ENCODE measurements around the gene FRZB. TPM values are rescaled to one million over a fixed set of nuclear protein-coding genes. Genes with fewer than 3 reads are reported as not detected.

FRZB gene
- total and polyA plus RNA-seq, 2 donors (not counting 1 experiment from before 2014, with no cell fraction given) = 1.5 to 2.0 TPM

GRCh38 chr2:182826064-182826463 is 40.4 kb downstream of the FRZB start:
- TF ChIP-seq CTCF (conservative IDR thresholded peaks at IDR 0.05 in 1 of 2, IDR thresholded peaks at IDR 0.05 in 1 of 2; ENCODE audit: low read depth in 1 of 2, low read length in 2 of 2) (no peak), EZH2 (IDR thresholded peaks at IDR 0.05; ENCODE audit: low read length, missing control alignments) (no peak)
- no peaks in the 10 kb centered on the region for H3K4me1 ChIP-seq (ENCODE audit: control insufficient read depth, extremely low read depth, insufficient read depth, low read length)
- H3K4me2 ChIP-seq (ENCODE audit: extremely low read depth, insufficient read depth, low read length) = no peak overlapping the region
- H3K9me3 ChIP-seq (ENCODE audit: control insufficient read depth, insufficient read depth, low read depth, low read length) = no peaks in the 10 kb centered on the region
- H3K36me3 ChIP-seq (ENCODE audit: control insufficient read depth, insufficient read depth, low read length) = no peaks in the 10 kb centered on the region
- H3K4me3 ChIP-seq (replicated peaks in 1 of 4; ENCODE audit: control extremely low read depth in 1 of 4, insufficient read depth in 1 of 4, low read depth in 3 of 4, low read length in 4 of 4) = no peak overlapping the region
- no peaks in the 10 kb centered on the region for H4K20me1 ChIP-seq (ENCODE audit: control insufficient read depth, extremely low read depth, insufficient read depth, low read length)
- no peak overlapping the region for H2AFZ ChIP-seq (ENCODE audit: low read length)
- H3K9ac ChIP-seq (ENCODE audit: insufficient read depth, low read length) = no peak overlapping the region
- no peaks in the 10 kb centered on the region for H3K79me2 ChIP-seq (ENCODE audit: control insufficient read depth, insufficient read depth, low read length)
- H3K27ac ChIP-seq (ENCODE audit: insufficient read depth, low read length) = no peak overlapping the region
- H3K27me3 ChIP-seq (ENCODE audit: control insufficient read depth, insufficient read depth, low read length) = peaks cover 2% of the 10 kb centered on the region
- no peak for DNase-seq (ENCODE audit: low read depth in 2 of 2)

- H3K27ac ChIP-seq (ENCODE audit: insufficient read depth, low read length) = no peak overlapping the region
- no peaks in the 10 kb centered on the region for H4K20me1 ChIP-seq (ENCODE audit: control insufficient read depth, extremely low read depth, insufficient read depth, low read length)
- H3K4me3 ChIP-seq (replicated peaks in 1 of 4; ENCODE audit: control extremely low read depth in 1 of 4, insufficient read depth in 1 of 4, low read depth in 3 of 4, low read length in 4 of 4) = no peak overlapping the region
- H3K4me2 ChIP-seq (ENCODE audit: extremely low read depth, insufficient read depth, low read length) = no peak overlapping the region
- H3K9ac ChIP-seq (ENCODE audit: insufficient read depth, low read length) = no peak overlapping the region
- H3K36me3 ChIP-seq (ENCODE audit: control insufficient read depth, insufficient read depth, low read length) = no peaks in the 10 kb centered on the region
- DNase-seq (ENCODE audit: low read depth in 2 of 2) = peak in 1 of 2 donors; percentile 27
- no peaks in the 10 kb centered on the region for H3K9me3 ChIP-seq (ENCODE audit: control insufficient read depth, insufficient read depth, low read depth, low read length)
- no peaks in the 10 kb centered on the region for H3K4me1 ChIP-seq (ENCODE audit: control insufficient read depth, extremely low read depth, insufficient read depth, low read length)
- no peak overlapping the region for H2AFZ ChIP-seq (ENCODE audit: low read length)
- H3K79me2 ChIP-seq (ENCODE audit: control insufficient read depth, insufficient read depth, low read length) = no peaks in the 10 kb centered on the region
- no peak for TF ChIP-seq EZH2 (IDR thresholded peaks at IDR 0.05; ENCODE audit: low read length, missing control alignments)
- TF ChIP-seq CTCF (conservative IDR thresholded peaks at IDR 0.05 in 1 of 2, IDR thresholded peaks at IDR 0.05 in 1 of 2; ENCODE audit: low read depth in 1 of 2, low read length in 2 of 2) = no peak
- peaks cover 2% of the 10 kb centered on the region for H3K27me3 ChIP-seq (ENCODE audit: control insufficient read depth, insufficient read depth, low read length)
These were observed 41.7 kb downstream of the FRZB start for GRCh38 chr2:182824767-182825158.

GRCh38 chr2:182824056-182824766 is 42.2 kb downstream of the FRZB start:
- Histone ChIP-seq H2AFZ (ENCODE audit: low read length) (no peak overlapping the region), H3K27me3 (ENCODE audit: control insufficient read depth, insufficient read depth, low read length) (peaks cover 2% of the 10 kb centered on the region), H3K9me3 (ENCODE audit: control insufficient read depth, insufficient read depth, low read depth, low read length) (no peaks in the 10 kb centered on the region), H3K4me3 (replicated peaks in 1 of 4; ENCODE audit: control extremely low read depth in 1 of 4, insufficient read depth in 1 of 4, low read depth in 3 of 4, low read length in 4 of 4) (no peak overlapping the region), H3K79me2 (ENCODE audit: control insufficient read depth, insufficient read depth, low read length) (no peaks in the 10 kb centered on the region), H3K27ac (ENCODE audit: insufficient read depth, low read length) (no peak overlapping the region), H3K4me1 (ENCODE audit: control insufficient read depth, extremely low read depth, insufficient read depth, low read length) (no peaks in the 10 kb centered on the region), H3K36me3 (ENCODE audit: control insufficient read depth, insufficient read depth, low read length) (no peaks in the 10 kb centered on the region), H4K20me1 (ENCODE audit: control insufficient read depth, extremely low read depth, insufficient read depth, low read length) (no peaks in the 10 kb centered on the region), H3K9ac (ENCODE audit: insufficient read depth, low read length) (no peak overlapping the region), H3K4me2 (ENCODE audit: extremely low read depth, insufficient read depth, low read length) (no peak overlapping the region)
- no peak for TF ChIP-seq EZH2 (IDR thresholded peaks at IDR 0.05; ENCODE audit: low read length, missing control alignments)
- no peak for TF ChIP-seq CTCF (conservative IDR thresholded peaks at IDR 0.05 in 1 of 2, IDR thresholded peaks at IDR 0.05 in 1 of 2; ENCODE audit: low read depth in 1 of 2, low read length in 2 of 2)
- DNase-seq (ENCODE audit: low read depth in 2 of 2) = no peak
